C4-2B (cell line): ENCODE results near the gene MSX1.

Source experiments
- ZFX ChIP-seq: fragments of 450-650 bp; IDR thresholded peaks from 2 replicates; pipeline ENCODE4 v1.6.1; 2017
- TF ChIP-seq, protein P1 (sequence below): fragments of 450-650 bp; conservative IDR thresholded peaks from 2 replicates; pipeline ENCODE4 v1.5.1; 2017; ENCODE audit warnings: mild to moderate bottlenecking

DNA sequence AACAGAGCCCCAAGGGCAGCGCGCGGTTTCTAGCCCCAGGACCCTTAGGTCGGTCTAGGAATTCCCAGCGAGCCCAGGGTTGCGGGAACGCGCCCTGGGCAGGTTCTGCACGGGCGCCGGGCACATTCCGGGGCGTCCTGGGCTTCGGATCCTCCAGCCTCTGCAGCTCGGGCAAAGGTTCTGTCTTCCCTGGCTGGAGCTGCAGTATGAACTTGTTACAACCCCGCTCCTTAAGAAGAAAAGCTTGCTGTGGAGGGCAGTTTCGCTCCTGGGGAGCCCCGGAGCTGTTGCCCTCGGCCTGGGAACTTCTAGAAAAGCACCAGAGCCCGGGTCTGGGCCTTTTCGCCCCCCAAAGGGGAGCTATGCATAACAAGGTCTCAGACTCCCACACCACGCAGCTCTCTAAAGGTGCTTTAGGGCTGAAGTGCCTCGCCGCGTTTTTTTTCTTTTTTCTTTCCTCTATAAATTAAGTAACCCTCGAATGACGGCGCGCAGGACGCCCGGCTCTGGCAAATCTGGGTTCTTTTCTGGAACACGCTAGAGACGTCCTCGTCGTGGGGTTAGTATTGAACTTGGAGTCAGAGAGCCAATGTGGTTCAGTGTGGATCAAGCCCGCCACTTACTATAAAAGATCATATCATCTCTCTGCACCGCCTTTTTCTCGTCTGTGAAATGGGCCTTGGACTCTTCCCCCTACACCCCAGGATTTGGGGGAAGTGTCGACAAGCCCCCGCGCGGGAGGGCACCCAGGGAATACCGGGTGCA lies 5.7 kb downstream of the MSX1 start:
- TF ChIP-seq, protein P1, sequence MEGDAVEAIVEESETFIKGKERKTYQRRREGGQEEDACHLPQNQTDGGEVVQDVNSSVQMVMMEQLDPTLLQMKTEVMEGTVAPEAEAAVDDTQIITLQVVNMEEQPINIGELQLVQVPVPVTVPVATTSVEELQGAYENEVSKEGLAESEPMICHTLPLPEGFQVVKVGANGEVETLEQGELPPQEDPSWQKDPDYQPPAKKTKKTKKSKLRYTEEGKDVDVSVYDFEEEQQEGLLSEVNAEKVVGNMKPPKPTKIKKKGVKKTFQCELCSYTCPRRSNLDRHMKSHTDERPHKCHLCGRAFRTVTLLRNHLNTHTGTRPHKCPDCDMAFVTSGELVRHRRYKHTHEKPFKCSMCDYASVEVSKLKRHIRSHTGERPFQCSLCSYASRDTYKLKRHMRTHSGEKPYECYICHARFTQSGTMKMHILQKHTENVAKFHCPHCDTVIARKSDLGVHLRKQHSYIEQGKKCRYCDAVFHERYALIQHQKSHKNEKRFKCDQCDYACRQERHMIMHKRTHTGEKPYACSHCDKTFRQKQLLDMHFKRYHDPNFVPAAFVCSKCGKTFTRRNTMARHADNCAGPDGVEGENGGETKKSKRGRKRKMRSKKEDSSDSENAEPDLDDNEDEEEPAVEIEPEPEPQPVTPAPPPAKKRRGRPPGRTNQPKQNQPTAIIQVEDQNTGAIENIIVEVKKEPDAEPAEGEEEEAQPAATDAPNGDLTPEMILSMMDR, result no peak
- TF ChIP-seq ZFX, result no peak
